ENCODE data around the gene ALG11. TPM values are rescaled to one million over a fixed set of nuclear protein-coding genes. Genes with fewer than 3 reads are reported as not detected.

Gene ALG11
- total and polyA plus RNA-seq, 2 donors (not counting 1 experiment from before 2014, with no cell fraction given): 3.2 to 38.8 TPM

DNA sequence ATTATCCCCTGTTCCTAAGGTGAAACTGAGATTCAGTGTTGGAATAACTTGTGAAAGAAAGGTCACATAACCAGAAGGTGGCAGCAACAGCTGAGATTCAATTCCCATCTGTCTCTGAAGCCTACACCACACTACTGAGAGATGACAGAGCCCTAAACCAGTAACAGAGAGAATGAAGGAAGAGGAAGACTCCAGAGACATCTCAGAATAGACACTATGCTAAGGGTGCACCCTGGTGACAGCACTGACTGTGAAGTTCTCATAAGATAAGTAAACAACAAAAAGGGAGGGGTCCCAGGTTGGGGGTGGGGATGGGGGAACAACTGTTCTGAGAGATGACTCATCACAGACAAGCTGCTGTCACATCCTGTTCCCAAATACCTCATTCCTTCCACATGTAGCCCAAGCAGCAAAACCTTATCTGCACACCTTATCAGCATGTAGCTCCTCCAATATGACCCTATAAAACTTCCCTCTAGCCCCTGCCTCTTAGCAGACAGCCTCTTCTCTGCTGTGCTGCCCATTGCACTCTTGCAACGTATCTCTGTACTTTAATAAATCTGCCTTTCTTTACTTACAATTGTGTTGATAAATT, 58.8 kb downstream of the ALG11 start:
- H3K9me3 ChIP-seq (ENCODE audit: control extremely low read depth in 1 of 3, control insufficient read depth in 2 of 3, insufficient read depth in 1 of 3, low read length in 2 of 3): peaks cover 1 to 27% (median 19%) of the 10 kb centered on the region in 3 donors
- CTCF ChIA-PET: no interaction called here
- H3K9ac ChIP-seq (ENCODE audit: low read length): no peak overlapping the region
- TF ChIP-seq, protein P1, sequence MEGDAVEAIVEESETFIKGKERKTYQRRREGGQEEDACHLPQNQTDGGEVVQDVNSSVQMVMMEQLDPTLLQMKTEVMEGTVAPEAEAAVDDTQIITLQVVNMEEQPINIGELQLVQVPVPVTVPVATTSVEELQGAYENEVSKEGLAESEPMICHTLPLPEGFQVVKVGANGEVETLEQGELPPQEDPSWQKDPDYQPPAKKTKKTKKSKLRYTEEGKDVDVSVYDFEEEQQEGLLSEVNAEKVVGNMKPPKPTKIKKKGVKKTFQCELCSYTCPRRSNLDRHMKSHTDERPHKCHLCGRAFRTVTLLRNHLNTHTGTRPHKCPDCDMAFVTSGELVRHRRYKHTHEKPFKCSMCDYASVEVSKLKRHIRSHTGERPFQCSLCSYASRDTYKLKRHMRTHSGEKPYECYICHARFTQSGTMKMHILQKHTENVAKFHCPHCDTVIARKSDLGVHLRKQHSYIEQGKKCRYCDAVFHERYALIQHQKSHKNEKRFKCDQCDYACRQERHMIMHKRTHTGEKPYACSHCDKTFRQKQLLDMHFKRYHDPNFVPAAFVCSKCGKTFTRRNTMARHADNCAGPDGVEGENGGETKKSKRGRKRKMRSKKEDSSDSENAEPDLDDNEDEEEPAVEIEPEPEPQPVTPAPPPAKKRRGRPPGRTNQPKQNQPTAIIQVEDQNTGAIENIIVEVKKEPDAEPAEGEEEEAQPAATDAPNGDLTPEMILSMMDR (IDR thresholded peaks at IDR 0.05): no peak
- TF ChIP-seq EZH2 (IDR thresholded peaks at IDR 0.05; ENCODE audit: borderline replicate concordance, insufficient read depth, low read depth, low read length, poor library complexity, severe bottlenecking): no peak
- H3K4me3 ChIP-seq (ENCODE audit: control extremely low read depth in 1 of 5, extremely low read depth in 1 of 5, insufficient read depth in 1 of 5, low read depth in 2 of 5, low read length in 4 of 5): no peak overlapping the region
- no peaks in the 10 kb centered on the region for H4K20me1 ChIP-seq (ENCODE audit: control insufficient read depth, insufficient read depth, low read length, poor library complexity, severe bottlenecking)
- no peak overlapping the region for H3K27ac Mint-ChIP-seq
- no peak for ATAC-seq (ENCODE audit: low read depth)
- no peaks in the 10 kb centered on the region for H3K79me2 ChIP-seq (ENCODE audit: control insufficient read depth, insufficient read depth, low read length)
- intact Hi-C loops (cut with micrococcal nuclease): no loop called here
- H3K4me1 ChIP-seq (ENCODE audit: control insufficient read depth in 2 of 2, insufficient read depth in 2 of 2, low read length in 2 of 2): no peaks in the 10 kb centered on the region
- WGBS (ENCODE audit: insufficient coverage): no CpG with 5 or more reads among the region's 1 CpG
- H3K9me3 Mint-ChIP-seq (ENCODE audit: insufficient read depth): peaks cover 14% of the 10 kb centered on the region
- peaks cover 45% of the 10 kb centered on the region for H3K27me3 Mint-ChIP-seq
- POLR2A ChIA-PET: no interaction called here
- H3K27ac ChIP-seq (ENCODE audit: low read length in 2 of 2): no peak overlapping the region
- H3K4me2 ChIP-seq (replicated peaks; ENCODE audit: low read depth, low read length, poor library complexity, severe bottlenecking): no peak overlapping the region
- H3K4me1 Mint-ChIP-seq: no peaks in the 10 kb centered on the region
- H3K27me3 ChIP-seq (replicated peaks in 1 of 4; ENCODE audit: control extremely low read depth in 1 of 4, control insufficient read depth in 3 of 4, insufficient read depth in 4 of 4, low read length in 3 of 4): peaks cover 0 to 8% (median 6%) of the 10 kb centered on the region in 4 experiments
- no peak for DNase-seq
- no peak overlapping the region for H3K4me3 Mint-ChIP-seq
- no peak overlapping the region for H2AFZ ChIP-seq (ENCODE audit: insufficient read depth, low read depth, low read length, poor library complexity, severe bottlenecking)
- no peaks in the 10 kb centered on the region for H3K36me3 ChIP-seq (replicated peaks in 1 of 2; ENCODE audit: control extremely low read depth in 1 of 2, control insufficient read depth in 1 of 2, extremely low read depth in 1 of 2, insufficient read depth in 2 of 2, low read length in 1 of 2)

Other genes with a start within 250 kb of the ALG11 start
- gene DHRS12, start 208.2 kb upstream of the ALG11 start, total RNA-seq: 23.2 TPM in 2 replicates
- gene DHRS12, start 208.2 kb upstream of the ALG11 start, polyA plus RNA-seq: 12.0 and 13.3 TPM in 2 replicates
- gene TMEM272, start 167.2 kb upstream of the ALG11 start, total RNA-seq: not detected in 2 replicates
- 0.04 TPM in 1 of 2 replicates, not detected in the other for gene TMEM272, start 167.2 kb upstream of the ALG11 start, polyA plus RNA-seq
- gene CCDC70, start 150.4 kb upstream of the ALG11 start, total RNA-seq: not detected in 2 replicates
- not detected in 2 replicates for gene CCDC70, start 150.4 kb upstream of the ALG11 start, polyA plus RNA-seq
- 0.80 and 0.91 TPM in 2 replicates for gene ATP7B, start 948 bp upstream of the ALG11 start, total RNA-seq
- 0.10 and 0.22 TPM in 2 replicates for gene ATP7B, start 948 bp upstream of the ALG11 start, polyA plus RNA-seq
- 14.9 and 15.3 TPM in 2 replicates for gene UTP14C, start 12.3 kb downstream of the ALG11 start, total RNA-seq
- 1.9 TPM in 2 replicates for gene UTP14C, start 12.3 kb downstream of the ALG11 start, polyA plus RNA-seq
- gene NEK5, start 116.7 kb downstream of the ALG11 start, total RNA-seq: not detected in 2 replicates
- gene NEK5, start 116.7 kb downstream of the ALG11 start, polyA plus RNA-seq: not detected in 2 replicates
- gene NEK3, start 147.2 kb downstream of the ALG11 start, total RNA-seq: 11.5 and 12.6 TPM in 2 replicates
- gene NEK3, start 147.2 kb downstream of the ALG11 start, polyA plus RNA-seq: 6.0 and 8.4 TPM in 2 replicates